Posterior cingulate gyrus (tissue), 11 donors: ENCODE measurements around the gene HORMAD2.
A peak's percentile ranks its signal among the peaks of the same experiment; 100 is the strongest.
"Not testable (repeated sequence)": the region's sequence is repeated elsewhere in the genome, so short reads cannot be mapped to it uniquely, and the experiment has no call there.

Source experiments
- DNase-seq, 10 donors: peaks; one replicate each; pipeline versions ENCODE4 v3.0.0 to v3.0.0-alpha.2; 2020 to 2021; ENCODE audit warnings: mixed read lengths in 3 of 10
- intact Hi-C: fragments of 100-400 bp; cut with DNase I; formaldehyde crosslinking; loops from one replicate; pipeline ENCODE4 v1.15.1; 2023

HORMAD2 gene

DNA sequence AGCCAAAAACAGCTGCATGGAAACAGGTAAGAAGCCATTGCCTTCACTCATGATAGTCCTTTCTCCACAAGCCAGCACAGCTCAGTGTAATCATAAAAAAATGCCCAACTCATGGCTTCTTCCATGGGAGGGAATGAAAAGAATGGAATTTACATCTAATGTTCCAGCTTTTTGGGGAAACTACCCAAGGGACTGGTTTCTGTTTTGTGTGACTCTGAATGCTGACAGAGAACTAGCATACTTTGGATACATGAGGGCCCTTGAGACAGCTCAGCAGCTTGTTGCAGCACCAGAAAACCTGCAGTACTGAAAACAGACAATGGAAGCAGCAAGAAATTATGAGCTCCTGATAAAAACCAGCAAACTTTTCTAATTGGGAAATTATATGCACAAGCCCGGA, 24.2 kb upstream of the HORMAD2 start:
- DNase-seq = no peak
- intact Hi-C loops = no loop called here

DNA sequence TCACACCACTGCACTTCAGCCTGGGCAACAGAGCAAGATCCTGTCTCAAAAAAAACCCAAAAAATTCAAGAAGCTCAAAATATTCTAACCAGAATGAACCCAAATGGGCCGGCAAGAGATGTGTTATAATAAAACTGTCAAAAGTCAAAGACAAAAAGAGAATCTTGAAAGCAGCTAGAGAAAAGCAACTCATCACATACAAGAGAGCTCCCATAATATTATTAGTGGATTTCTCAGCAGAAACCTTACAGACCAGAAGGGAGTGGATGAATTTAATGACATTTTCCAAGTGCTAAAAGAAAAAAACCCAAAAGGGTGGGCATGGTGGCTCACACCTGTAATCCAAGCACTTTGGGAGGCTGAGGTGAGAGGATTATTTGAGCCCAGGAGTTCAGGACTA, 22.9 kb upstream of the HORMAD2 start:
- intact Hi-C loops = no loop called here
- DNase-seq = no peak

DNA sequence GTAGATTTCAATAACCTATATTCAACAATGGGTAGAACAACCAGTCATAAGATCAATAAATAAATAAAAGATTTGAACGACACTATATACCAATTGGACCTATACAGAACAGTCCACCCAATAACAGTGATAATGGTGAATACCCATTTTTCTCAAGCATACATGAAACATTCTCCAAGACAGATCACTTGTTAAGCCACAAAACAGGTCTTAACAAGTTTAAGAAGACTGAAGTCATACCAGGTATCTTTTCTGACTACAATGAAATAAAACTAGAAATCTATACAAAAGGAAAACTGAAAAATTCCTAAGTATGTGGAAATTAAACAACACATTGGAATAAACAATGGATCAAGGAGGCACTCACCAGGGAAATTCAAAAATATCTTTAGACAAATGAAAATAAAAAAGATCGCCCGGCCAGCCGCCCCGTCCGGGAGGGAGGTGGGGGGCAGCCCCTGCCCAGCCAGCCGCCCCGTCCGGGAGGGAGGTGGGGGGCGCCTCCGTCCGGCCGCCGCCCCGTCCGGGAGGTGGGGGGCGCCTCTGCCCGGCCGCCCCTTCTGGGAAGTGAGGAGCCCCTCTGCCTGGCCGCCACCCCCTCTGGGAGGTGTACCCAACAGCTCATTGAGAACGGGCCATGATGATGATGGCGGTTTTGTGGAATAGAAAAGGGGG, 20.8 kb upstream of the HORMAD2 start:
- intact Hi-C loops, DNase-seq: not testable (repeated sequence)

DNA sequence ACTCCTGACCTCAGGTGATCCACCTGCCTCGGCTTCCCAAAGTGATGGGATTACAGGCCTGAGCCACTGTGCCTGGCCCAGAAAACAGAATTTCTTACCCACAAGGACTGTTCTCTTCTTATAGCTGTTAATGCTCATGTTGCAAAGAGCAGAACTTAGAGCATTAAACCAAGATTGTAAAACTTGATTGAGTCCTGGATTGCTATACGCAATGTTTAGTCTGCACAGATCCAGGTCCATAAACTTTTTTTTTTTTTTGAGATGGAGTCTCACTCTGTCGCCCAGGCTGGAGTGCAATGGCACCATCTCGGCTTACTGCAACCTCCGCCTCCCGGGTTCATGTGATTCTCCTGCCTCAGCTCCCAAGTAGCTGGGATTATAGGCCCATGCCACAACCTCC, 19.2 kb upstream of the HORMAD2 start:
- not testable (repeated sequence) for DNase-seq

DNA sequence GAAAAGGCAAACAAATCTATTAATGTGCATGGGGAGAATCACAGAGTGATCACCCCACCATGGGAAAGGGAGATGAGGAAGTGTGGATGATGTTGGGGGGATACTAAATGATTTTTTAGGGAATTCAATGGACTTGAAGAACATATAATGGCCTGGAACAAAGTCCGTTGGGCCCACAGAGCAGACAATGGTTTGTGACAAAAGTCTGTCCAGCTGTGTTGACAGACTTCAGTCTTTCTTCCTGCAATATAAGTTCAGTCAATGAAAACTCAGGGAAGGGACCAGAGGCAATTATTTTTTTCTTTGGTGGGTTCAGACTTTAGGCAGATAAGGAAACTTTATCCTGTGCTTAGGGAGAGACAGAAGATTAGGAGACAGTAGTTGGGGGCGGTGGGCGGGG, 18.0 kb upstream of the HORMAD2 start:
- no peak for DNase-seq
- intact Hi-C loops = no loop called here

More for the DNA sequence above, 19.2 kb upstream of the HORMAD2 start:
- intact Hi-C loops = not testable (repeated sequence)

DNA sequence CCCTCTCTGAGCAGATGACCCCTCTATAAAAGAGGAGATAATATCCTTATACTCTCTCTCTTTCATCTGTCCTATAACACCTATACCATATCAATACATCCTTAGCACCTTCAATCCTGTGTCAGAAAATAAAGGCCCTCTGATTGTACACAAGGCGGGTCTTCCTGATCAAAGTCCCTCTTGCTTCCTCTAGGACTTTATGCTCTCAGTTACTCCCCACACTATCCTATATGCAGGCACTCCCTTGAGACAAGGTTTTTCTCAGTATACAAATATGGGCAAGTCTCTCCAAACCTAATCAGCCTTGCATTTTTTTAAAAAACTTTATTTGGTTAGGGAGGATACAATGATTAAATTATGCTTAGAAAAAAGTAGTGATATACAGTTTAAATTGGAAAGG, 17.3 kb upstream of the HORMAD2 start:
- intact Hi-C loops = no loop called here
- DNase-seq = no peak

DNA sequence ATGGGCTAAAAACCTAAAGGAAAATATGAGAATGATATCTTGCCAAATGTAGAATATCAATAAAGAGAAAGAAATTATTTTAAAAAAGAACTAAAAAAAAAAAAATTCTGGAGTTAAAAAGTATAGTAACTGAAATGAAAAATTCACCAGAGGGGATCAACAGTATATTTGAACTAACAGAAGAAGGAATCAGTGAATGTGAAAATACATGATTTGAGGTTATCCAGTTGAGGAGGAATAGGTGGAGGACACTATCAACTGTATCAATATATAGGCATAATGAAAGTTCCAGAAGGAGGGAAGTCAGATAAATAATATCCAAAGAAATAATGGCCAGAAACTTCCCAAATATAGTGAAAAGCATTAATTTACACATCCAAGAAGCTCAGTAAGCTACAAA, 16.1 kb upstream of the HORMAD2 start:
- no peak for DNase-seq
- intact Hi-C loops = no loop called here

DNA sequence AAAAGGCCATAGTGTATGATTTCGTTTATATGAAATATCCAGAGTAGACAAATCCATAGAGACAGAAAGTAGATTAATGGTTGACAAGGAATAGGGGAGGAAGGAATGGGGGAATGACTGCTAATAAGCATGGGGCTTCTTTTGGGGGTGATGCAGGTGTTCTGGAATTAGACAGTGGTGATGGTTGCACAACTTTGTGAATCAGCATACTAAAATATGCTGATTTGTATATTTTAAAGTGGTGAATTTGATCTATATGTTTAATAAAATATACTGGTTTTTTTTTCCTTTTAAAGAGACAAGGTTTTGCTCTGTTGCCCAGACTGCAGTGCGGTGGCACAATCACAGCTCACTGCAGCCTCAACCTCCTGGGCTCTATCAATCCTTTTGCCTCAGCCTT, 6.5 kb upstream of the HORMAD2 start:
- no peak for DNase-seq
- intact Hi-C loops = no loop called here

DNA sequence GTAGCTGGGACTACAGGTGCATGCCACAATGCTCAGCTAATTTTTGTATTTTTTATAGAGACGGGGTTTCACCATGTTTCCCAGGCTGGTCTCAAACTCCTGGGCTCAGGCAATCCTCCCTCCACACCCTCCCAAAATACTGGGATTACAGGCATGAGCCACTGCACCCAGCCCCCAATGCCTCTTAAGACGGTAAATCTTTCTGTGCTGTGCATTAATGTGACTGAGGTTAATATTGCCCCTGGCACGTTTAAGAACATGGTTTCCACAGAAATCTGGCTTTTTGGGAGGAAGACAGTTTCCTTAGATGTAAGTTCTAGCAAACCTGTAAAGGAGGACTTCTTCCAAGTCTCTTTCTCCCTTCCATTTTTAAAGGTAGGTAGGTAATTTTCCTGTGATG, 6.1 kb upstream of the HORMAD2 start:
- no peak for DNase-seq
- intact Hi-C loops = no loop called here

DNA sequence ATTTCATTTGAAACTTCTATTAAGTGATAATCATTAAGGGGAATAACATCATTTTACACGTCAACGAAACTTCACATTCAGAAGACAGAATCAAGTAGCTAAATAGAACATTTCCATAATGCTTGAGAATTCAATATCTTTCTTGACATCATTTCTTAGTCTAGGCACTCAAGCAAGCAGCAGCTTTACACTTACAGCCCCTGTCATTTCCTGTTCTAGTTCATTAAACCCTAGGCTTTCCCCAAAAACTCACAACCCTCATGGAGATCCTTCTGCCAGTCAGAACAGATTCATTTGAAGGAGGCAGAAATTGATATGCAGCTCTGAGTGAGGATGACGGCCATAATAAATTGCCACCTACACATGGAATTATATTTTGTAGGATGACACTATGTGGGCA, 5.3 kb upstream of the HORMAD2 start:
- DNase-seq = no peak
- intact Hi-C loops = no loop called here

DNA sequence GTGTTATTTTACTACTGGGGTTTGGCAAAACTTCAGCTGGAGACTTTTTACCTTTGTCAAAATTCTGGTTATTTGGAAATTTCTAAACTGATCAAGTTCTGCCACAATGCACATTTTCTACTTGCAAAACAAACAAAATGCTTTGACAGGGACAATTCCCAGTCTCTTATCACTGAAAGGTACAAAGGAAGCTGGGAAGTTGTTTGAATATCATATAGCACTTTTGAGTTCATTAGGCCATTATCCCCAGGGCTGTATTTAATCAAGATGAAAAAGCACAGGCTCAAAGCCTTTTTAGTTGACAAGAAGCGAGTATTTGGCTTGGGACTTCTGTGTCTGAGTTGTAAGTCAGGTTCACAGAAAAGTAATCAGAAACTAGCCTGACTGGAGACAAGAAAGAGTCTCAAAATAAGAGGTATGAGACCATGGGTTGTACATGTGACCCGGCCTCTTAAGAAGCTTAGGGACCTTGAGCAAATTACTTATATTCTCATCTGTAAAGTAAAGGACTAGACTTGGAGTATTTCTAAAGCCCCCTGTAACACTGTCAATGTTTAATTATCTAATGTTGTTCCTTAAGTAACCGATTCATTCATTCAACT, 2.9 kb upstream of the HORMAD2 start:
- no peak for DNase-seq
- intact Hi-C loops = no loop called here

DNA sequence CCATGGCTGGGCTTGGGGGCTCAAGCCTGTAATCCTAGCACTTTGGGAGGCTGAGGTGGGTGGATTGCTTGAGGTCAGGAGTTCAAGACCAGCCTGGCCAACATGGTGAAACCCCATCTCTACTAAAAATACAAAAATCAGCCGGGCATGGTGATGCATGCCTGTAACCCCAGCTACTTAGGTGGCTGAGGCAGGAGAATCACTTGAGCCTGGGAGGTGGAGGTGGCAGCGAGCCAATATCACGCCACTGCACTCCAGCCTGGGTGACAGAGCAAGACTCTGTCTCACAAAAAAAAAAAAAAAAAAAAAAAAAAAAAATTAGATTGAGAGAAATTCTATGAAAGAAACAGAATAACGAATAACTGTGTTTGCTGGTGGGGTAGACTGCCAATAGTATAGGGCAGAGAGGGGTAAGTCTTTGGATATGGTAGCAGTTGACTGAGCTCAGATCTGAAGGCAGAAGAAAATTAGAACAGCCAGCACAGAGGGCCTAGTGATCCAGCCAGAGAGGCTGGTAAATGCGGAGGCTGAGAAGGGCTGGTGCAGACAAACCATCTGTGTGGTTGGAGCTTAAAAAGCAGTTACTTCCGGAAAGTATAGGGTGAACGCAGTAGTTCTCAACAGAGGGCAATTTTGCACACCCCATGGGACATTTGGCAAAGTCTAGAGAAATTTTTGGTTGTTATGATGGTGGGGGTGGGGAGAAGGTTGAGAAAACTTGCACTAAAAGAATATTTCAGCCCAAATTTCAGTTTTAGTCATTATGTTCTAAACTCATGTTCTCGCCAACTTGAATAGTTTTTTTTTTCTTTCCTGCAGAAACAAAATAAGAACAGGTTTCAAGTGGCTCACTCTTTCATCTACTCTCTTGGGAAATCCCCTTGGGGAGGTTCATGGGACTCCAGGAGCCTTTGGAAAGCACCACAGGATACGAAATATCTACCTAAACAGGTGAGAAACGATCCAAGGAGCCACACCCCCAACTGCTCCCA, 1.6 kb upstream of the HORMAD2 start:
- intact Hi-C loops = no loop called here
- peak in 5 of 10 donors; percentile 7 to 89 (median 26) for DNase-seq

DNA sequence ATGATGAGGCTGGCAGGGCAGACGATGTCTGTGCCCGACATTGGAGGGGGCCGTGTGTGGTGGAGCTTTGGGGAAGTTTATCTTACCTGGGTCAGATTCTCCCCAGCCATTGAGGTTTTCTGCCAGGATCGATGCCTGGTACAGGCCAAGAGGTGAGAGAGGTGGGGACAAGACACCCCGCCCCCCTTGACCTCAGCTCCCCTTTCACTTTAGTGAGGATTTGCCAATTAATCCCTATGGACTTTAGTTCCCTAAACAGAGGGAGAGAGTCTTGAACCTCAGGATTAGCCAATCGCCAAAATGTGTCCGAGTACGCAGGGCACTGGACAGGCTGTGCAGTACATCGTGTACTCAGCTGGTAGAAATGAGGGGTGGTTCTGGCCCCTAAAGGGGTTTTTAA, 541 bp downstream of the HORMAD2 start:
- DNase-seq = no peak
- intact Hi-C loops = loop anchor here (10.0 kb wide), 1 partner anchor 76 kb away; no protein-coding TSS in a partner anchor

DNA sequence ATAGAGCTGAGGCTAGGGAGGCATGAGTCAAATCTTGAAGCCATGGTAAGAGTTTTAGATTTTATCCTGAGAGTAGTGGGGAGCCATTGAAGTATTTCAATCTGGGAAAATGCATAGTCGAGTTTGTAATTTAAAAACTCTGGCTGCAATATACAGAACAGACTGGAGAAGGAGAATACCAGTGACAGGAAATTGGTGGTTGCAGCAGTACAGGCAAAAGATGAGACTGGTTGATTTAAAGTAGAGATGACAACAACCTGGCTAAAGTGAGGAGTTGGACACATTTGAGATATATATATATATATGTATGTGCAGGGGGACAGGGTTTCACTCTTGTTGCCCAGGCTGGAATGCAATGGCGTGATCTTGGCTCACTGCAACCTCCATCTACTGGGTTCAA, 6.2 kb downstream of the HORMAD2 start:
- intact Hi-C loops = loop anchor here (10.0 kb wide), 1 partner anchor 82 kb away; no protein-coding TSS in a partner anchor
- no peak for DNase-seq

DNA sequence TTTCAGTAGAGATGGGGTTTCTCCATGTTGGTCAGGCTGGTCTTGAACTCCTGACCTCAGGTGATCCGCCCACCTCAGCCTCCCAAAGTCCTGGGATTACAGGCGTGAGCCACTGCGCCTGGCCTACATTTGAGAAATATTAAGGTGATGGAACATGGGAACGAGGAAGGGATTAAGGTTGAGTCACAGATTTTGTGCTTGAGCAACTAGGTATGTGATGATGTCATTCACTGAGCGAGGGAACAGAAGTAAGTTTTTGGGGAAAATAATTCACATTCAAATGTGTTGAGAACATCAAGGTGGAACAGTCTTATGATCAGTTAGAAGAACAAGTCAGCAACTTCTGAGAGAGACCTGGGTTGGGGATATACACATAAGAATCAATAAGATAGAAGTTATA, 6.8 kb downstream of the HORMAD2 start:
- intact Hi-C loops = loop anchor here (10.0 kb wide), 1 partner anchor 82 kb away; no protein-coding TSS in a partner anchor
- not testable (repeated sequence) for DNase-seq

DNA sequence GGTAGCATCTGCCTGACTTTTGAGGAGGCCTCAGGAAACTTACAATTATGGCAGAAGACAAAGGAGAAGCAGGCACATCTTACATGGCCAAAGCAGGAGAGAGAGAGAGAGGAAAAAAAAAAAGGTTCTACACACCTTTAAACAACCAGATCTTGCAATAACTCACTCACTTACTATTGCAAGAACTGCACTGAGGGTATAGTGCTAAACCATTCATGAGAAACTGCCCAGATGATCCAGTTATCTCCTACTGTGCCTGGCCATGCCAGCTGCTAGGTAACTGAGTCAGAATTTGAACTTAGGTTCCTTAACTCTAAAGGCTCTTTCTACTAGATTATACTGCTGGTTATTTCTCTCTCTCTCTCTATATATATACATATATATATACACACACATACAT, 7.3 kb downstream of the HORMAD2 start:
- intact Hi-C loops = loop anchor here (2.0 to 10.0 kb wide), 2 partner anchors 83 to 397 kb away; no protein-coding TSS in a partner anchor
- no peak for DNase-seq

DNA sequence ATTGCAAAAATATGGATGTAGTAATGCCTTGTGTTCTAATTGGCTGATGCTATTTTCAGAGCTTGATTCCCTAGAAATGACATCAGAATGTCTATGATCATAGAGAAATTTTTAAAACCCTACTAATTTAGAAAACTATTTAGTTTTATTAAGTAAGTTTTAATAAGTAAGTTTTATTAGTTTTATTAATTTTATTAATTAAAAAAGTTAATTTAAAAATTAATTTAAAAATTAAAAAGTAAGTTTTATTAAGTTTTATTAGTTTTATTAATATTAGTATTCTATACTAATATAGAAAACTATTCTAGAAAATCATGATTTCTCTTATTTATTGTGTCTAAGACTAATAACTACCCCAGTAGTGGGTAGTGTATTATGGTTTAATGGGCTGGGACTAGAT, 8.2 kb downstream of the HORMAD2 start:
- intact Hi-C loops = loop anchor here (2.0 to 10.0 kb wide), 2 partner anchors 84 to 398 kb away; no protein-coding TSS in a partner anchor
- no peak for DNase-seq

DNA sequence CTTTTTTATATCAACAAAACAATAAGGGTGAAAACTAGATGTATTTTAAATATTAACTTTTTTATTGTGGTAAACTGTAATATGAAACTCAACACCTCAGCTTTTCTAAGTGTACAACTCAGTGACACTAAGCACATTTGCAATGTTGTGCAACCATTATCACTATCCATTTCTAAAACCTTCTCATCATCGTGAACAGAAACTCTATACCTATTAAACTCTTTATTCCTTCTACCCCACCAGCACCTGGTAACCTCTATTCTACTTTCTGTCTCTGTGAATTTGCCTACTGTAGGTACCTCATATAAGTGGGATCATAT, 9.4 kb downstream of the HORMAD2 start:
- no peak for DNase-seq
- intact Hi-C loops = loop anchor here (1.0 to 10.0 kb wide), 3 partner anchors 85 to 453 kb away; no protein-coding TSS in a partner anchor

DNA sequence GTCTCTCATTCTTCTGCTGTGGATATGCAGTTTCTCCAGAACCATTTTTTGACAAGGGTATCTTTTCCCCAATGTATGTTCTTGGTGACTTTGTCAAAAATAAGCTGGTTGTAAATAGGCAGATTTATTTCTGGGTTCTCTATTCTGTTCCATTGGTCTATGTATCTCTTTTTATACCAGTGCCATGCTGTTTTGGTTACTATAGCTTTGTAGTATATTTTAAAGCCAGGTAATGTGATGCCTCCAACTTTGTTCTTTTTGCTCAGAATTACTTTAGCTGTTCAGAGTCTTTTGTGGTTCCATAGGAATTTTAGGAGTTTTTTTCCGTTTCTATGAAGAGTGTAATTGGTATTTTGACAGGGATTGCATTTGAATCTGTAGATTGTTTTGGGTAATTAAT, 12.4 kb downstream of the HORMAD2 start:
- intact Hi-C loops = no loop called here
- DNase-seq = no peak

DNA sequence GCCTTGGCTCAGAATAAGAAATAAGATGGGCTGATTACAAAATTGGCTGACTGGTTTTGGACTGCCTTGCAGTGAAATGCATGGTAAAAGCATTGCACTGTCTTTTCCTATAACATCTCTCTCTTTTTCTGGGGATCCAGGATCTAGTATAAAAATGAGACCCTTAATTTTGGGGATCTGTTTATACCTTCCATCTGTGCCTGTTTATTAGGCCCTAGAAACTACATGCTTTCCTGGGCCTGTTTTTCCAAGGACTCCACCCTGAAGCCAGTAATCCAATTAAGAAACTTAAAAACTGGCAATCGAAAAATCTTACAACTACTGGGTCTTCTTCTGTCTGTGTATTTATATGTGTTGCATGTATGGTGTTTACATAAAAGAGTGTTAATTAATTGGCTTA, 14.5 kb downstream of the HORMAD2 start:
- no peak for DNase-seq
- intact Hi-C loops = no loop called here

DNA sequence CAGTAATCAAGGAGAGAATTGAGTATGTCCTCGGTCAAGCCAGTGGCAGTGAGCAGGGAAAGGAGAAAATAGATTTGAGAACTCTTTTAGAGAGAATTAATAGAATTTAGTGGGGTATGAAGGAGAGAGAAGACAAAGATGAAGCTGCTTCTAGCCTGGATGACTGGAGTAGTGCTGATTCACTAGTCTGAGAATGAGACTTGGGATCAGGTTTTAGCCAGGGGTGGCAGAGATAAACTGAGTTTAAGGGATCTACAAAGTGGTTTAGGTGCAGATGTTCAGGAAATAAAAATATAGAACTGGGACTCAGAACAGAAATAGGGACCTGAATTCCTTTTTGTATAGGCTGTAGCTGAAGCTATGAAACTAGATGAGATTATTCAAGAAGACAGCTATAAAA, 17.6 kb downstream of the HORMAD2 start:
- DNase-seq = no peak
- intact Hi-C loops = no loop called here
